HepG2 (cell line): ENCODE measurements around the gene SPAG9. TPM values are rescaled to one million over a fixed set of nuclear protein-coding genes. Genes with fewer than 3 reads are reported as not detected.

Experiments used
- ASH2L ChIP-seq: fragments of 300-600, 200-600 bp; sonication (generic); IDR thresholded peaks from 2 replicates; pipeline ENCODE4 v1.7.0; 2017; ENCODE audit warnings: low read depth, mild to moderate bottlenecking, moderate library complexity, mixed read lengths, low read length; ENCODE audit not compliant: insufficient read length
- HCFC1 ChIP-seq: fragments of 150-350 bp; IDR thresholded peaks from 2 replicates; pipeline ENCODE4 v1.6.1; 2014; ENCODE audit warnings: low read depth, low read length
- IKZF5 ChIP-seq: IDR thresholded peaks from 2 replicates; pipeline ENCODE4 v1.6.1; 2018; ENCODE audit warnings: missing genetic modification reagents, mild to moderate bottlenecking, missing compliant biosample characterization
- MAFK ChIP-seq, 2 experiments: IDR thresholded peaks in 1 of 2; conservative IDR thresholded peaks in 1 of 2; 2 replicates each; pipeline ENCODE4 v1.6.1; 2011; ENCODE audit warnings: improper control_type of control experiment in 2 of 2, low read length in 2 of 2
- NR2F2 ChIP-seq: IDR thresholded peaks from 2 replicates; pipeline ENCODE4 v1.6.1; 2012; ENCODE audit warnings: low read depth, inconsistent platforms, borderline replicate concordance
- SIN3B ChIP-seq: fragments of 150-350 bp; IDR thresholded peaks from 2 replicates; pipeline ENCODE4 v1.6.1; 2014; ENCODE audit warnings: low read length
- SMAD1 ChIP-seq: sonication (generic); formaldehyde crosslinking; IDR thresholded peaks from 2 replicates; pipeline ENCODE4 v1.4.0; 2020; ENCODE audit warnings: missing genetic modification reagents, low read depth, mild to moderate bottlenecking, borderline replicate concordance
- ZBTB40 ChIP-seq, 2 experiments: fragments of 450-650 bp in 1 of 2; sonication (generic) in 1 of 2; formaldehyde crosslinking in 1 of 2; IDR thresholded peaks; 2 replicates each; pipeline versions ENCODE4 v1.6.1 to v1.8.0; 2016 to 2022; ENCODE audit warnings: antibody characterized with exemption in 1 of 2, mild to moderate bottlenecking in 1 of 2, missing genetic modification reagents in 1 of 2
- ZBTB42 ChIP-seq: sonication (generic); formaldehyde crosslinking; IDR thresholded peaks from 2 replicates; pipeline ENCODE4 v1.5.0; 2020; ENCODE audit warnings: mild to moderate bottlenecking, missing genetic modification reagents
- ZNF34 ChIP-seq: sonication (generic); formaldehyde crosslinking; IDR thresholded peaks from 2 replicates; pipeline ENCODE4 v1.4.0; 2020; ENCODE audit warnings: mild to moderate bottlenecking, missing genetic modification reagents, borderline replicate concordance
- ZNF343 ChIP-seq: sonication (generic); formaldehyde crosslinking; IDR thresholded peaks from 2 replicates; pipeline ENCODE4 v1.4.0; 2020; ENCODE audit warnings: mild to moderate bottlenecking, missing genetic modification reagents
- ZSCAN30 ChIP-seq: sonication (generic); formaldehyde crosslinking; IDR thresholded peaks from 2 replicates; pipeline ENCODE4 v1.5.0; 2020; ENCODE audit warnings: mild to moderate bottlenecking, missing genetic modification reagents
- polyA plus RNA-seq, 8 experiments: library from polyadenylated mRNA; depleted of rRNA in 3 of 8; stranded (reverse) in 7 of 8; unstranded in 1 of 8; fragments of >200 nt; fragmentation: Illumina TruSeq in 4 of 8; extraction: Trizol in 4 of 8; gene quantifications; 2 replicates each; pipeline versions ENCODE4 v1.2.1 to v1.2.3, GENCODE V29; 2011 to 2016; ENCODE audit warnings: low read depth in 4 of 8, missing spikeins in 1 of 8, mixed read lengths in 1 of 8; ENCODE audit not compliant: insufficient read depth in 1 of 8
- total RNA-seq, 5 experiments: library from RNA; depleted of rRNA; stranded (reverse); fragments of >200 nt; fragmentation: Illumina TruSeq; extraction: Trizol; gene quantifications; 2 replicates each; pipeline ENCODE4 v1.2.3, GENCODE V29; 2016; ENCODE audit warnings: low read depth in 1 of 5

SPAG9 gene
- total and polyA plus RNA-seq, 2 of the 13 experiments (the other 11 are each of a cell fraction or from before 2014, with no cell fraction given) = 43.2 to 78.6 TPM

GRCh38 chr17:51120739-51121619 lies at the start of gene SPAG9 (continued):
- TF ChIP-seq HCFC1 (peak; percentile 51; the same call in 1 of the 2 replicates), SIN3B (peak; percentile 22; the same call in 1 of the 2 replicates), ZNF34 (CRISPR knock-in tag) (no peak), SMAD1 (no peak), ZNF343 (no peak), MAFK (conservative IDR thresholded peaks at IDR 0.05 in 1 of 2, IDR thresholded peaks at IDR 0.05 in 1 of 2; ENCODE audit: low read length in 2 of 2) (no peak), NR2F2 (no peak; the same call in 1 of the 2 replicates), IKZF5 (CRISPR knock-in tag) (no peak), ZBTB42 (CRISPR knock-in tag) (no peak), ZBTB40 (IDR thresholded peaks at IDR 0.05) (no peak), ZBTB40 (CRISPR knock-in tag; IDR thresholded peaks at IDR 0.05) (0 out of 2 replicates have a peak, but pooled peaks have one; percentile 8), ASH2L (peak; percentile 41), ZSCAN30 (CRISPR knock-in tag) (no peak)
